Breast epithelium (tissue), 4 donors: ENCODE data around the gene BLOC1S3. TPM values are rescaled to one million over a fixed set of nuclear protein-coding genes. Genes with fewer than 3 reads are reported as not detected.

Source experiments
- DNase-seq, 2 donors: peaks; one replicate each; pipeline ENCODE4 v3.0.0-alpha.2; 2019; ENCODE audit warnings: low spot score in 2 of 2
- H3K27ac ChIP-seq, 2 donors: fragments of 200-600 bp; sonication (generic) in 1 of 2; one replicate each; pipeline ENCODE4 v1.5.1; 2016 to 2019; ENCODE audit warnings: mild to moderate bottlenecking in 1 of 2
- H3K27me3 ChIP-seq, 2 donors: fragments of 200-600 bp; sonication (generic) in 1 of 2; one replicate each; pipeline versions ENCODE4 v1.5.1 to v1.6.0; 2017 to 2019; ENCODE audit warnings: control low read depth in 1 of 2, mild to moderate bottlenecking in 1 of 2
- H3K36me3 ChIP-seq: fragments of 200-600 bp; one replicate; pipeline ENCODE4 v1.5.1; 2019
- H3K4me1 ChIP-seq, 2 donors: fragments of 200-600 bp; sonication (generic); one replicate each; pipeline ENCODE4 v1.5.1; 2016 to 2019; ENCODE audit warnings: control low read depth in 1 of 2
- H3K4me3 ChIP-seq, 3 donors: fragments of 200-600 bp; sonication (generic); 1 replicate in 2 of 3; 2 replicates in 1 of 3; pipeline ENCODE4 v1.5.1; 2016 to 2019; ENCODE audit warnings: mild to moderate bottlenecking in 3 of 3, moderate library complexity in 2 of 3
- H3K9me3 ChIP-seq, 2 donors: fragments of 200-600 bp; sonication (generic) in 1 of 2; one replicate each; pipeline ENCODE4 v1.5.1; 2016 to 2019; ENCODE audit warnings: control low read depth in 1 of 2
- CTCF ChIP-seq, 3 donors: fragments of 450-650 bp; IDR thresholded peaks; one replicate each; pipeline ENCODE4 v1.5.1; 2016 to 2017; ENCODE audit warnings: antibody characterized with exemption in 3 of 3, mild to moderate bottlenecking in 3 of 3, moderate library complexity in 3 of 3
- POLR2A ChIP-seq: fragments of 450-650 bp; IDR thresholded peaks from one replicate; pipeline ENCODE4 v1.6.1; 2016; ENCODE audit warnings: antibody characterized with exemption, mild to moderate bottlenecking, moderate library complexity
- POLR2AphosphoS5 ChIP-seq, 3 donors: sonication (generic); formaldehyde crosslinking; IDR thresholded peaks; one replicate each; pipeline ENCODE4 v1.6.1; 2017; ENCODE audit warnings: antibody characterized with exemption in 3 of 3
- intact Hi-C: fragments of 100-400 bp; cut with DNase I; formaldehyde crosslinking; loops from one replicate; pipeline ENCODE4 v1.15.1; 2023; ENCODE audit warnings: low total_unique reads
- total RNA-seq, 3 donors: library from RNA; depleted of rRNA; stranded (reverse); fragments of >200 nt; gene quantifications; one replicate each; pipeline ENCODE4 v1.1.0, GENCODE V29; 2016

Gene BLOC1S3
- total RNA-seq, 3 donors from 2014 or later = 10.2 to 13.0 (median 10.6) TPM

GRCh38 chr19:45184115-45184514, 5.5 kb downstream of the BLOC1S3 start:
- Histone ChIP-seq H3K4me3 (no peak overlapping the region), H3K9me3 (no peaks in the 10 kb centered on the region), H3K4me1 (peaks cover 0 to 2% of the 10 kb centered on the region in 2 donors), H3K27ac (no peak overlapping the region), H3K36me3 (no peaks in the 10 kb centered on the region), H3K27me3 (no peaks in the 10 kb centered on the region)
- intact Hi-C loops = no loop called here
- no peak for DNase-seq
- TF ChIP-seq POLR2A (no peak), POLR2AphosphoS5 (IDR thresholded peaks at IDR 0.05) (no peak), CTCF (IDR thresholded peaks at IDR 0.05) (no peak)

DNA sequence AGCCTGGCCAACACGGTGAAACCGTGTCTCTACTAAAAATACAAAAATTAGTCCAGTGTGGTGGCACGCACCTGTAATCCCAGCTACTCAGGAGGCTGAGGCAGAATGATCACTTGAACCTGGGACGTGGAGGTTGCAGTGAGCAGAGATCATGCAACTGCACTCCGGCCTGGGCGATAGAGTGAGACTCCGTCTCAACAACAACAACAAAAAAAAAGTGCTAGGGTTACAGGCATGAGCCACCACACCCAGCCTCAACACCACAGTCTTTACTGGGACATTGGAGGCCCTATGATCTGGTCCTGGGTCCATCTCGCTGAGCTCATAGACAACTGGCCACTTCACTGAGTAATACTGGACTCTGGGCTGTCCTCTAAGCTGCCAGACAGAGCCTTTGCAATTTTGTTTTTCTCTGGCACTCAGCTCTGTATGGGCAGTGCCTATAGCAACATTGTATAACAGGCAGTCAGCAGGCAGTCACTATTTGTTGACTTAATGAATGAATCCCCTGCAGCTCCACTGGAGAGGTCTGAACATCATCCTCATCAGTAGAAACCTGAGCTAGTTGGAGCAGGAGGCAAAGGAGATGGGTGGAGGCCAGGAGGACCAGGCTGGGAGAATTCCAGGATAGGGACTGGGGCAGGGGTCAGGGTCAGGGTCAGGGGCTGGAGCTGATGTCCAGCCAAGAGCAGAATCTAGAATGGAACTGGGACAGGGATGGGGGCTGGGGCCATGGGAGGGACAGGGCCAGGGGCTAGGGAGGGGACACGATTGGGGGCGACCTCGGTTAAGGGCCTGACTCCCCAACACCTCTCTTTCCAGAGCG, 8.1 kb downstream of the BLOC1S3 start:
- Histone ChIP-seq H3K36me3 (no peaks in the 10 kb centered on the region), H3K4me3 (no peak overlapping the region), H3K4me1 (no peaks in the 10 kb centered on the region), H3K27ac (no peak overlapping the region), H3K9me3 (no peaks in the 10 kb centered on the region), H3K27me3 (no peaks in the 10 kb centered on the region)
- no peak for DNase-seq
- intact Hi-C loops = no loop called here
- TF ChIP-seq POLR2AphosphoS5 (IDR thresholded peaks at IDR 0.05) (no peak), CTCF (IDR thresholded peaks at IDR 0.05) (no peak), POLR2A (no peak)

GRCh38 chr19:45187421-45188100, 9.0 kb downstream of the BLOC1S3 start:
- DNase-seq = no peak
- no peaks in the 10 kb centered on the region for H3K27me3 ChIP-seq
- no peaks in the 10 kb centered on the region for H3K9me3 ChIP-seq
- no peak overlapping the region for H3K27ac ChIP-seq
- intact Hi-C loops = no loop called here
- no peak overlapping the region for H3K4me3 ChIP-seq
- H3K4me1 ChIP-seq = no peaks in the 10 kb centered on the region
- TF ChIP-seq CTCF (IDR thresholded peaks at IDR 0.05) = peak; percentile 24 to 43 (median 40)
- no peak for TF ChIP-seq POLR2AphosphoS5 (IDR thresholded peaks at IDR 0.05)
- TF ChIP-seq POLR2A = no peak
- H3K36me3 ChIP-seq = no peaks in the 10 kb centered on the region

- Histone ChIP-seq H3K9me3 (no peaks in the 10 kb centered on the region), H3K4me3 (no peak overlapping the region), H3K27me3 (no peaks in the 10 kb centered on the region), H3K4me1 (no peaks in the 10 kb centered on the region), H3K36me3 (no peaks in the 10 kb centered on the region), H3K27ac (no peak overlapping the region)
- intact Hi-C loops = no loop called here
- no peak for DNase-seq
- TF ChIP-seq POLR2AphosphoS5 (IDR thresholded peaks at IDR 0.05) (no peak), CTCF (IDR thresholded peaks at IDR 0.05) (no peak), POLR2A (no peak)
Measured at GRCh38 chr19:45189971-45190370, 11.4 kb downstream of the BLOC1S3 start.

GRCh38 chr19:45191375-45191774, 12.8 kb downstream of the BLOC1S3 start:
- Histone ChIP-seq H3K4me3 (no peak overlapping the region), H3K36me3 (no peaks in the 10 kb centered on the region), H3K9me3 (no peaks in the 10 kb centered on the region), H3K4me1 (no peaks in the 10 kb centered on the region), H3K27ac (peak overlapping the region in 1 of 2 donors; percentile 43), H3K27me3 (no peaks in the 10 kb centered on the region)
- TF ChIP-seq POLR2AphosphoS5 (IDR thresholded peaks at IDR 0.05) (no peak), CTCF (IDR thresholded peaks at IDR 0.05) (no peak), POLR2A (no peak)
- intact Hi-C loops = no loop called here
- DNase-seq = peak in 1 of 2 donors; percentile 37
